Hepatocyte (in vitro differentiated cells): ENCODE measurements around the gene THEM5.

ENCODE experiments used
- EZH2 ChIP-seq: fragments of 200-600 bp; sonication (generic); IDR thresholded peaks from 2 replicates; pipeline ENCODE4 v1.6.1; 2016; ENCODE audit warnings: antibody characterized with exemption, mild to moderate bottlenecking, borderline replicate concordance
- EZH2phosphoT487 ChIP-seq: fragments of 200-600 bp; sonication (generic); IDR thresholded peaks from one replicate; pipeline ENCODE4 v1.6.1; 2018; ENCODE audit warnings: antibody characterized with exemption, mild to moderate bottlenecking, low read depth, moderate library complexity; ENCODE audit not compliant: unreplicated experiment, severe bottlenecking
- TF ChIP-seq, protein P1 (sequence below): fragments of 200-600 bp; sonication (generic); IDR thresholded peaks from 2 replicates; pipeline ENCODE4 v1.5.1; 2016; ENCODE audit warnings: antibody characterized with exemption, mild to moderate bottlenecking; ENCODE audit not compliant: poor library complexity

DNA sequence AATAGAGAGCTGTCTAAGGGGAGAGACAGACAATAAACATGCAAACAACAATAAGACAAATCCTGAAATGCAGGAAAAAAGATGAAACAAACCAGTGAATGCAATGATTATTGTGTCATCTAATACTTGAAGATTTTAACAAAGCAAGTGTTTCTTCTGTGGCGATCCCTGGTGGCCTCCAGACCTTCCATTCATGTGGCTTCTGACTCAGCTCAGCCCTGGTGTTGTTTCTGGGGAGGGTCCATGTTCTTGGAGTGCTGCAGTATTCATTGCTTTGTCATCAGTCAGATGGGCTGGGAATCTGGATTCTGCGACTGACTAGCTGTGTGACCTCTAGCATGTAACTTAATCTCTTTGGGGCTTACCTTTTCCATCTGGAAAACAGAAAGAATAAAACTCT, 12.4 kb downstream of the THEM5 start:
- TF ChIP-seq, protein P1, sequence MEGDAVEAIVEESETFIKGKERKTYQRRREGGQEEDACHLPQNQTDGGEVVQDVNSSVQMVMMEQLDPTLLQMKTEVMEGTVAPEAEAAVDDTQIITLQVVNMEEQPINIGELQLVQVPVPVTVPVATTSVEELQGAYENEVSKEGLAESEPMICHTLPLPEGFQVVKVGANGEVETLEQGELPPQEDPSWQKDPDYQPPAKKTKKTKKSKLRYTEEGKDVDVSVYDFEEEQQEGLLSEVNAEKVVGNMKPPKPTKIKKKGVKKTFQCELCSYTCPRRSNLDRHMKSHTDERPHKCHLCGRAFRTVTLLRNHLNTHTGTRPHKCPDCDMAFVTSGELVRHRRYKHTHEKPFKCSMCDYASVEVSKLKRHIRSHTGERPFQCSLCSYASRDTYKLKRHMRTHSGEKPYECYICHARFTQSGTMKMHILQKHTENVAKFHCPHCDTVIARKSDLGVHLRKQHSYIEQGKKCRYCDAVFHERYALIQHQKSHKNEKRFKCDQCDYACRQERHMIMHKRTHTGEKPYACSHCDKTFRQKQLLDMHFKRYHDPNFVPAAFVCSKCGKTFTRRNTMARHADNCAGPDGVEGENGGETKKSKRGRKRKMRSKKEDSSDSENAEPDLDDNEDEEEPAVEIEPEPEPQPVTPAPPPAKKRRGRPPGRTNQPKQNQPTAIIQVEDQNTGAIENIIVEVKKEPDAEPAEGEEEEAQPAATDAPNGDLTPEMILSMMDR = no peak
- no peak for TF ChIP-seq EZH2phosphoT487
- no peak for TF ChIP-seq EZH2
